Suprapubic skin (tissue), 3 donors: ENCODE data around the gene HIVEP3.

Experiments used
- CTCF ChIP-seq, 2 donors: fragments of 200-600 bp in 1 of 2; fragments of 450-650 bp in 1 of 2; sonication (generic) in 1 of 2; IDR thresholded peaks; one replicate each; pipeline ENCODE4 v1.5.1; 2016 to 2019; ENCODE audit warnings: antibody characterized with exemption in 2 of 2, mild to moderate bottlenecking in 1 of 2, moderate library complexity in 1 of 2
- EP300 ChIP-seq: sonication (generic); formaldehyde crosslinking; IDR thresholded peaks from one replicate; pipeline ENCODE4 v1.6.1; 2017; ENCODE audit warnings: antibody characterized with exemption

DNA sequence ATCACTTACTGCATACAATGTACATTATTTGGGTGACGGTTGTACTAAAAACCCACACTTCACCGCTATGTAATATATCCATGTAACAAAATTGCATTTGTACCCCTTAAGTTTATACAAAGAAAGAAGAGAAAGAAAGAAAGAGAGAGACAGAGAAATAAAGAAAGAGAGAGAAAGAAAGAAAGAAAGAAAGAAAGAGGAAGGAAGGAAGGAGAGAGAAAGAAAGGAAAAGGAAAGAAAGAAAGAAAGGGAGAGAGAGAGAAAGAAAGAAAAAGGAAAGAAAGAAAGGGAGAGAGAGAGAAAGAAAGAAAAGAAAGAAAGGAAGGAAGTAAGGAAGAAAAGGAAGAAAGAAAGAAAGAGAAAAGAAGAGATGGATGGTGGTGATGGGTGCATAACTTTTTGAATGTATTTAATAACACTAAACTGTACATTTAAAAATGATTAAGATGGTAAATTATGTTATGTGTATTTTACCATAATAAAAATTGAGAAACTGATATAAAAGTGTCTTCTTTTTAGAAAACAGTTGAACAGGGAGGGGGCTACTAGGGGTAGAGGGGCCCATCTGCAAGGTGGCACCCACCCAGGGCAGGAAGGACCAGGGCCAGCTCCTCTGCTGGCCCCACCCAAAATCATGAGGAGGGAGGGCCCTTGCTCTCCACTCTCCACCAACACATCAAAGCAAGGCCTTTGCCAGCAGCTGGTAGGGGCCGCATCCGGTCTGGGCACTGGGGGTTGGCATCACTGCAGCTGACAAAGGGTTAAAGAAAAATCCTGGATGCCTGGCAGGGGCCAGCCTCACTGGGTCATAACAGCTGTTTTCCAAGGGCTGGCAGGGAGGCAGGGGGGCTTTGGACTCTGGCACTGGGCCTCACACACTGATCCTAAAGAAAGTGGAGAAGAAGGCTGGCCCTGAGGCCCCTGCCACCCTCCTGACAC lies 280.4 kb downstream of the HIVEP3 start:
- TF ChIP-seq CTCF (IDR thresholded peaks at IDR 0.05) (no peak), EP300 (no peak)
